KMS-11 (cell line): ENCODE measurements around the gene DCAF4.

Source experiments
- H2AFZ ChIP-seq: fragments of 200-600 bp; sonication (generic); 2 replicates; pipeline ENCODE4 v1.6.1; 2016; ENCODE audit warnings: antibody characterized with exemption, mixed run types, low read depth
- H3K27ac ChIP-seq: fragments of 200-600 bp; sonication (generic); 2 replicates; pipeline ENCODE4 v1.6.1; 2016; ENCODE audit warnings: mild to moderate bottlenecking, mixed run types
- H3K27me3 ChIP-seq: fragments of 200-600 bp; sonication (generic); 2 replicates; pipeline ENCODE4 v1.6.1; 2017; ENCODE audit warnings: mild to moderate bottlenecking, low read depth, mixed run types, moderate library complexity; ENCODE audit not compliant: insufficient read depth
- H3K36me3 ChIP-seq: fragments of 200-600 bp; sonication (generic); 2 replicates; pipeline ENCODE4 v1.6.1; 2017; ENCODE audit warnings: mild to moderate bottlenecking, mixed run types; ENCODE audit not compliant: insufficient read depth
- H3K4me1 ChIP-seq: fragments of 200-600 bp; sonication (generic); 2 replicates; pipeline ENCODE4 v1.6.1; 2016; ENCODE audit warnings: mild to moderate bottlenecking, low read depth, mixed run types; ENCODE audit not compliant: poor library complexity, severe bottlenecking
- H3K4me2 ChIP-seq: fragments of 200-600 bp; sonication (generic); 2 replicates; pipeline ENCODE4 v1.7.0; 2016; ENCODE audit warnings: mild to moderate bottlenecking, mixed run types
- H3K4me3 ChIP-seq: fragments of 200-600 bp; sonication (generic); IDR thresholded peaks from 2 replicates; pipeline ENCODE4 v1.6.1; 2017; ENCODE audit warnings: low read depth, low read length, mixed read lengths; ENCODE audit not compliant: insufficient read depth
- H3K79me2 ChIP-seq: fragments of 200-600 bp; sonication (generic); 2 replicates; pipeline ENCODE4 v1.6.1; 2016; ENCODE audit warnings: low read depth, mixed run types; ENCODE audit not compliant: insufficient read depth
- H3K9ac ChIP-seq: fragments of 200-600 bp; sonication (generic); 2 replicates; pipeline ENCODE4 v1.6.1; 2016; ENCODE audit warnings: mild to moderate bottlenecking, mixed run types
- H4K20me1 ChIP-seq: fragments of 200-600 bp; sonication (generic); 2 replicates; pipeline ENCODE4 v1.6.1; 2016; ENCODE audit warnings: mild to moderate bottlenecking, mixed run types; ENCODE audit not compliant: insufficient read depth
- CTCF ChIP-seq: fragments of 200-600 bp; sonication (generic); conservative IDR thresholded peaks from 2 replicates; pipeline ENCODE4 v1.6.1; 2017; ENCODE audit warnings: low read depth, mild to moderate bottlenecking, antibody characterized with exemption, low read length, moderate library complexity, mixed read lengths

The DCAF4 gene

GRCh38 chr14:72917094-72917802 lies 9.0 kb upstream of the DCAF4 start:
- Histone ChIP-seq H3K27ac (no peak overlapping the region), H3K79me2 (no peaks in the 10 kb centered on the region), H3K36me3 (no peaks in the 10 kb centered on the region), H4K20me1 (no peaks in the 10 kb centered on the region), H3K4me1 (no peaks in the 10 kb centered on the region), H3K4me3 (no peak overlapping the region), H3K9ac (no peak overlapping the region), H2AFZ (no peak overlapping the region), H3K27me3 (no peaks in the 10 kb centered on the region), H3K4me2 (no peak overlapping the region)
- no peak for TF ChIP-seq CTCF

DNA sequence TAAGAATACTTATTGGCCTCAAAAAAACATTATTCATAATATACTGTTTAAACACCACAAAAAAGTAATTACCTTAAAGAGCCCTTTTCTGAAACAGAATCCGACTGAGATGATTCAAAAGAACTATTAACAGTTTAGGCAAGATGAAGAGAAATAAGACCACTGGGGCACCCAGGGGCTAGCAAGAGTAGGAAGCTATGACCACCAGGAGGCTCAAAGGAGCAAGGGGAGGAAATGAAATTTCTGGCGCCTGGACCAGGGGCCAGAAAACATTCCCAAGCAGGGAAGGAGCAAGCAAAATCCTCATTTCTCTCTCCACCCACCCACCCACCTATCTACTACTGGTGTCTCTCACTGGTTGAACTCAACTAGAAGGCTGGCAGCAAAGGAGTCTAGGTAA lies 6.3 kb upstream of the DCAF4 start:
- Histone ChIP-seq H3K9ac (no peak overlapping the region), H3K36me3 (no peaks in the 10 kb centered on the region), H3K4me3 (no peak overlapping the region), H4K20me1 (no peaks in the 10 kb centered on the region), H2AFZ (no peak overlapping the region), H3K4me1 (no peaks in the 10 kb centered on the region), H3K4me2 (no peak overlapping the region), H3K27me3 (no peaks in the 10 kb centered on the region), H3K27ac (no peak overlapping the region), H3K79me2 (no peaks in the 10 kb centered on the region)
- TF ChIP-seq CTCF = no peak

- H3K4me2 ChIP-seq = no peak overlapping the region
- no peak overlapping the region for H3K4me3 ChIP-seq
- H2AFZ ChIP-seq = no peak overlapping the region
- no peaks in the 10 kb centered on the region for H3K36me3 ChIP-seq
- H3K9ac ChIP-seq = no peak overlapping the region
- H4K20me1 ChIP-seq = no peaks in the 10 kb centered on the region
- peaks cover 4% of the 10 kb centered on the region for H3K4me1 ChIP-seq
- TF ChIP-seq CTCF = no peak
- H3K27ac ChIP-seq = no peak overlapping the region
- H3K79me2 ChIP-seq = no peaks in the 10 kb centered on the region
- H3K27me3 ChIP-seq = no peaks in the 10 kb centered on the region
These were observed 4.9 kb upstream of the DCAF4 start for GRCh38 chr14:72921396-72921795.

GRCh38 chr14:72924337-72924736 lies 1.9 kb upstream of the DCAF4 start:
- Histone ChIP-seq H3K27ac (no peak overlapping the region), H3K27me3 (no peaks in the 10 kb centered on the region), H3K4me1 (peaks cover 4% of the 10 kb centered on the region), H4K20me1 (no peaks in the 10 kb centered on the region), H2AFZ (no peak overlapping the region), H3K9ac (no peak overlapping the region), H3K4me2 (no peak overlapping the region), H3K4me3 (no peak overlapping the region), H3K79me2 (peaks cover 13% of the 10 kb centered on the region), H3K36me3 (no peaks in the 10 kb centered on the region)
- no peak for TF ChIP-seq CTCF
